K562 (cell line): ENCODE data around the gene DAPK2. TPM values are rescaled to one million over a fixed set of nuclear protein-coding genes. Genes with fewer than 3 reads are reported as not detected.

ENCODE experiments used
- LARP7 ChIP-seq: fragments of 450-650 bp; IDR thresholded peaks from 2 replicates; pipeline ENCODE4 v1.6.1; 2016
- PTBP1 ChIP-seq: fragments of 200-400 bp; formaldehyde crosslinking; IDR thresholded peaks from 2 replicates; pipeline ENCODE4 v1.6.1; 2017; ENCODE audit warnings: low read depth, low read length
- SMAD2 ChIP-seq: fragments of 150-350 bp; IDR thresholded peaks from 2 replicates; pipeline ENCODE4 v1.6.1; 2014; ENCODE audit warnings: low read depth, mild to moderate bottlenecking, low read length
- SMARCE1 ChIP-seq: fragments of 450-650 bp; IDR thresholded peaks from 2 replicates; pipeline ENCODE4 v1.7.1; 2016; ENCODE audit warnings: mild to moderate bottlenecking
- TEAD1 ChIP-seq, 2 experiments: fragments of 450-650 bp in 1 of 2; sonication (generic) in 1 of 2; formaldehyde crosslinking; IDR thresholded peaks; 2 replicates each; pipeline versions ENCODE4 v1.4.0 to v1.8.0; 2020 to 2022; ENCODE audit warnings: mild to moderate bottlenecking in 2 of 2, missing genetic modification reagents in 1 of 2
- U2AF2 ChIP-seq: fragments of 200-400 bp; formaldehyde crosslinking; optimal IDR thresholded peaks from 2 replicates; pipeline ENCODE3; 2017; ENCODE audit warnings: low read depth, mild to moderate bottlenecking, low read length
- YBX1 ChIP-seq: fragments of 450-650 bp; IDR thresholded peaks from 2 replicates; pipeline ENCODE4 v1.7.1; 2016; ENCODE audit warnings: mild to moderate bottlenecking
- ZBTB1 ChIP-seq: sonication (generic); formaldehyde crosslinking; IDR thresholded peaks from 2 replicates; pipeline ENCODE4 v1.8.1; 2023; ENCODE audit warnings: missing genetic modification reagents, low read depth, mild to moderate bottlenecking, borderline replicate concordance
- ZNF589 ChIP-seq: fragments of 200-800 bp; sonication (Bioruptor generic); IDR thresholded peaks from 2 replicates; pipeline ENCODE4 v1.6.1; 2016; ENCODE audit warnings: low read depth, missing genetic modification characterization, missing compliant biosample characterization
- ZZZ3 ChIP-seq: fragments of 450-650 bp; IDR thresholded peaks from 2 replicates; pipeline ENCODE4 v1.6.1; 2016; ENCODE audit warnings: antibody characterized with exemption, mild to moderate bottlenecking, moderate library complexity
- polyA plus RNA-seq, 8 experiments: library from polyadenylated mRNA; depleted of rRNA in 4 of 8; stranded (reverse) in 5 of 8; unstranded in 3 of 8; fragments of >200 nt; fragmentation: Nextera tagmentation in 2 of 8; fragmentation: Illumina TruSeq in 1 of 8; extraction: Ambion mirVana in 2 of 8; extraction: Trizol in 1 of 8; gene quantifications; 2 replicates each; pipeline versions ENCODE4 v1.2.1 to v1.2.3, GENCODE V29; 2011 to 2014; ENCODE audit warnings: inconsistent platforms in 1 of 8, missing spikeins in 1 of 8
- total RNA-seq, 7 experiments: library from RNA; depleted of rRNA in 6 of 7; stranded (reverse); fragments of >200 nt in 6 of 7; fragmentation: Illumina TruSeq in 2 of 7; extraction: Trizol in 2 of 7; gene quantifications; 2 replicates each; pipeline versions ENCODE4 v1.2.1 to v1.2.3, GENCODE V29; 2011 to 2021; ENCODE audit warnings: low replicate concordance in 1 of 7
- TF ChIP-seq, protein P1 (sequence below): fragments of 250-450 bp; sonication (Bioruptor Pico); IDR thresholded peaks from 2 replicates; pipeline ENCODE4 v1.8.0; 2022; ENCODE audit warnings: moderate library complexity, mild to moderate bottlenecking, inconsistent platforms
- TF ChIP-seq, protein P2 (sequence below): sonication (generic); formaldehyde crosslinking; IDR thresholded peaks from 2 replicates; pipeline ENCODE4 v1.4.0; 2020; ENCODE audit warnings: mild to moderate bottlenecking, missing genetic modification reagents
- TF ChIP-seq, protein P3 (sequence below): fragments of 450-650 bp; IDR thresholded peaks from 2 replicates; pipeline ENCODE4 v1.6.1; 2016

DAPK2 gene
- total and polyA plus RNA-seq, 9 of the 15 experiments (the other 6 are each of a cell fraction or from before 2014, with no cell fraction given), result 0.14 to 5.2 (median 2.2) TPM

GRCh38 chr15:63933522-63933921, 112.8 kb downstream of the DAPK2 start (continued):
- TF ChIP-seq, protein P1, sequence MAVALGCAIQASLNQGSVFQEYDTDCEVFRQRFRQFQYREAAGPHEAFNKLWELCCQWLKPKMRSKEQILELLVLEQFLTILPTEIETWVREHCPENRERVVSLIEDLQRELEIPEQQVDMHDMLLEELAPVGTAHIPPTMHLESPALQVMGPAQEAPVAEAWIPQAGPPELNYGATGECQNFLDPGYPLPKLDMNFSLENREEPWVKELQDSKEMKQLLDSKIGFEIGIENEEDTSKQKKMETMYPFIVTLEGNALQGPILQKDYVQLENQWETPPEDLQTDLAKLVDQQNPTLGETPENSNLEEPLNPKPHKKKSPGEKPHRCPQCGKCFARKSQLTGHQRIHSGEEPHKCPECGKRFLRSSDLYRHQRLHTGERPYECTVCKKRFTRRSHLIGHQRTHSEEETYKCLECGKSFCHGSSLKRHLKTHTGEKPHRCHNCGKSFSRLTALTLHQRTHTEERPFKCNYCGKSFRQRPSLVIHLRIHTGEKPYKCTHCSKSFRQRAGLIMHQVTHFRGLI (CRISPR knock-in tag), result no peak
- TF ChIP-seq ZNF589, result no peak
- TF ChIP-seq SMARCE1, result peak; percentile 75
- TF ChIP-seq ZZZ3, result no peak
- no peak for TF ChIP-seq LARP7
- no peak for TF ChIP-seq ZBTB1 (CRISPR knock-in tag)
- TF ChIP-seq, protein P2, sequence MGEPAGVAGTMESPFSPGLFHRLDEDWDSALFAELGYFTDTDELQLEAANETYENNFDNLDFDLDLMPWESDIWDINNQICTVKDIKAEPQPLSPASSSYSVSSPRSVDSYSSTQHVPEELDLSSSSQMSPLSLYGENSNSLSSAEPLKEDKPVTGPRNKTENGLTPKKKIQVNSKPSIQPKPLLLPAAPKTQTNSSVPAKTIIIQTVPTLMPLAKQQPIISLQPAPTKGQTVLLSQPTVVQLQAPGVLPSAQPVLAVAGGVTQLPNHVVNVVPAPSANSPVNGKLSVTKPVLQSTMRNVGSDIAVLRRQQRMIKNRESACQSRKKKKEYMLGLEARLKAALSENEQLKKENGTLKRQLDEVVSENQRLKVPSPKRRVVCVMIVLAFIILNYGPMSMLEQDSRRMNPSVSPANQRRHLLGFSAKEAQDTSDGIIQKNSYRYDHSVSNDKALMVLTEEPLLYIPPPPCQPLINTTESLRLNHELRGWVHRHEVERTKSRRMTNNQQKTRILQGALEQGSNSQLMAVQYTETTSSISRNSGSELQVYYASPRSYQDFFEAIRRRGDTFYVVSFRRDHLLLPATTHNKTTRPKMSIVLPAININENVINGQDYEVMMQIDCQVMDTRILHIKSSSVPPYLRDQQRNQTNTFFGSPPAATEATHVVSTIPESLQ (CRISPR knock-in tag), result no peak
- no peak for TF ChIP-seq SMAD2
- no peak for TF ChIP-seq PTBP1
- TF ChIP-seq, protein P3, sequence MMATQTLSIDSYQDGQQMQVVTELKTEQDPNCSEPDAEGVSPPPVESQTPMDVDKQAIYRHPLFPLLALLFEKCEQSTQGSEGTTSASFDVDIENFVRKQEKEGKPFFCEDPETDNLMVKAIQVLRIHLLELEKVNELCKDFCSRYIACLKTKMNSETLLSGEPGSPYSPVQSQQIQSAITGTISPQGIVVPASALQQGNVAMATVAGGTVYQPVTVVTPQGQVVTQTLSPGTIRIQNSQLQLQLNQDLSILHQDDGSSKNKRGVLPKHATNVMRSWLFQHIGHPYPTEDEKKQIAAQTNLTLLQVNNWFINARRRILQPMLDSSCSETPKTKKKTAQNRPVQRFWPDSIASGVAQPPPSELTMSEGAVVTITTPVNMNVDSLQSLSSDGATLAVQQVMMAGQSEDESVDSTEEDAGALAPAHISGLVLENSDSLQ, result no peak
- no peak for TF ChIP-seq U2AF2
- no peak for TF ChIP-seq YBX1
- no peak for TF ChIP-seq TEAD1 (CRISPR knock-in tag; IDR thresholded peaks at IDR 0.05)
